Liver (tissue), 9 donors: Measurements from ENCODE around the gene RAMP2. TPM values are rescaled to one million over a fixed set of nuclear protein-coding genes. Genes with fewer than 3 reads are reported as not detected.
"Not testable (repeated sequence)": the region's sequence is repeated elsewhere in the genome, so short reads cannot be mapped to it uniquely, and the experiment has no call there.

Experiments used
- DNase-seq: peaks from one replicate; pipeline ENCODE4 v3.0.0-alpha.2; 2017; ENCODE audit warnings: low spot score
- H3K27ac ChIP-seq, 2 donors: one replicate each; pipeline ENCODE4 v1.7.0; 2013; ENCODE audit warnings: inconsistent platforms in 2 of 2, low read length in 2 of 2, control low read depth in 1 of 2, low read depth in 1 of 2, mild to moderate bottlenecking in 1 of 2
- H3K27me3 ChIP-seq, 4 donors: one replicate each; pipeline versions ENCODE4 v1.6.1 to v1.7.0; 2013; ENCODE audit warnings: low read length in 3 of 4, inconsistent platforms in 1 of 4, mild to moderate bottlenecking in 1 of 4, moderate library complexity in 1 of 4; ENCODE audit not compliant: control insufficient read depth in 4 of 4, insufficient read depth in 4 of 4
- H3K36me3 ChIP-seq, 4 donors: one replicate each; pipeline versions ENCODE4 v1.6.1 to v1.7.0; 2013; ENCODE audit warnings: low read length in 3 of 4, mild to moderate bottlenecking in 3 of 4, low read depth in 1 of 4, moderate library complexity in 1 of 4; ENCODE audit not compliant: control insufficient read depth in 4 of 4, insufficient read depth in 3 of 4
- H3K4me1 ChIP-seq, 4 donors: one replicate each; pipeline versions ENCODE4 v1.6.1 to v1.7.0; 2013; ENCODE audit warnings: low read length in 3 of 4, mild to moderate bottlenecking in 3 of 4, moderate library complexity in 1 of 4; ENCODE audit not compliant: control insufficient read depth in 4 of 4, insufficient read depth in 4 of 4
- H3K4me3 ChIP-seq, 3 donors: one replicate each; pipeline versions ENCODE4 v1.6.1 to v1.7.0; 2013; ENCODE audit warnings: low read length in 3 of 3, control low read depth in 1 of 3, low read depth in 1 of 3, mild to moderate bottlenecking in 1 of 3
- H3K9ac ChIP-seq, 2 donors: one replicate each; pipeline ENCODE4 v1.7.0; 2013; ENCODE audit warnings: low read length in 2 of 2, mild to moderate bottlenecking in 2 of 2, moderate library complexity in 2 of 2, control low read depth in 1 of 2, low read depth in 1 of 2
- H3K9me3 ChIP-seq, 4 donors: one replicate each; pipeline versions ENCODE4 v1.6.1 to v1.7.0; 2013; ENCODE audit warnings: low read length in 3 of 4; ENCODE audit not compliant: control insufficient read depth in 4 of 4
- EGR1 ChIP-seq, 2 donors: IDR thresholded peaks; 2 replicates each; pipeline ENCODE4 v1.6.1; 2016 to 2018; ENCODE audit warnings: antibody characterized with exemption in 2 of 2, low read depth in 2 of 2
- FOXA1 ChIP-seq: IDR thresholded peaks from 2 replicates; pipeline ENCODE4 v1.6.1; 2016; ENCODE audit warnings: antibody characterized with exemption
- GABPA ChIP-seq, 2 donors: IDR thresholded peaks in 1 of 2; conservative IDR thresholded peaks in 1 of 2; 2 replicates each; pipeline ENCODE4 v1.6.1; 2016; ENCODE audit warnings: antibody characterized with exemption in 2 of 2, mild to moderate bottlenecking in 1 of 2, moderate library complexity in 1 of 2
- HNF4A ChIP-seq, 2 donors: conservative IDR thresholded peaks; 2 replicates each; pipeline ENCODE4 v1.6.1; 2016; ENCODE audit warnings: antibody characterized with exemption in 2 of 2, mild to moderate bottlenecking in 2 of 2
- HNF4G ChIP-seq: IDR thresholded peaks from 2 replicates; pipeline ENCODE4 v1.6.1; 2016; ENCODE audit warnings: antibody characterized with exemption
- MAX ChIP-seq: IDR thresholded peaks from 2 replicates; pipeline ENCODE4 v1.6.1; 2016; ENCODE audit warnings: antibody characterized with exemption
- RAD21 ChIP-seq, 2 donors: IDR thresholded peaks; 2 replicates each; pipeline ENCODE4 v1.6.1; 2016; ENCODE audit warnings: antibody characterized with exemption in 2 of 2, mild to moderate bottlenecking in 2 of 2
- REST ChIP-seq: IDR thresholded peaks from 2 replicates; pipeline ENCODE4 v1.6.1; 2016; ENCODE audit warnings: antibody characterized with exemption, mild to moderate bottlenecking
- RXRA ChIP-seq, 2 donors: IDR thresholded peaks; 2 replicates each; pipeline ENCODE4 v1.6.1; 2017 to 2018; ENCODE audit warnings: antibody characterized with exemption in 2 of 2, mild to moderate bottlenecking in 1 of 2
- SP1 ChIP-seq: IDR thresholded peaks from 2 replicates; pipeline ENCODE4 v1.6.1; 2018; ENCODE audit warnings: antibody characterized with exemption, mild to moderate bottlenecking
- TAF1 ChIP-seq: conservative IDR thresholded peaks from 2 replicates; pipeline ENCODE4 v1.6.1; 2016; ENCODE audit warnings: antibody characterized with exemption, mild to moderate bottlenecking
- YY1 ChIP-seq: IDR thresholded peaks from 2 replicates; pipeline ENCODE4 v1.6.1; 2016; ENCODE audit warnings: antibody characterized with exemption, mild to moderate bottlenecking
- WGBS: extraction: QIAGEN DNeasy Blood & Tissue Kit; methylation state at CpG from one replicate; pipeline ENCODE4 v1.1.7; 2013; 5-methylcytosine and 5-hydroxymethylcytosine counted together
- polyA plus RNA-seq, 2 donors: library from polyadenylated mRNA; stranded (reverse) in 1 of 2; unstranded in 1 of 2; fragments of 200-250 nt in 1 of 2; fragments of >200 nt in 1 of 2; fragmentation: Nextera tagmentation in 1 of 2; extraction: Ambion mirVana in 1 of 2; gene quantifications; one replicate each; pipeline versions ENCODE4 v1.2.1 to v1.2.3, GENCODE V29; 2013 to 2015
- total RNA-seq, 2 donors: library from RNA; depleted of rRNA; stranded (reverse); fragments of >200 nt; gene quantifications; one replicate each; pipeline ENCODE4 v1.2.3, GENCODE V29; 2014
- TF ChIP-seq, protein P1 (sequence below): fragments of 150-350 bp; IDR thresholded peaks from 2 replicates; pipeline ENCODE4 v1.5.1; 2017; ENCODE audit warnings: improper control_type of control experiment, low read depth, low read length; ENCODE audit not compliant: missing input control
- donor health status: healthy.
- donor health status: healthy.
- donor health status: healthy.
- donor health status: healthy.
- donor health status: healthy.

Gene RAMP2
- total and polyA plus RNA-seq, 4 donors: 0.92 to 17.2 (median 5.1) TPM

- TF ChIP-seq REST: no peak
- no peak for TF ChIP-seq YY1
- TF ChIP-seq HNF4A (conservative IDR thresholded peaks at IDR 0.05): no peak
Observed at GRCh38 chr17:42761638-42762037, 611 bp downstream of the RAMP2 start (continued).

DNA sequence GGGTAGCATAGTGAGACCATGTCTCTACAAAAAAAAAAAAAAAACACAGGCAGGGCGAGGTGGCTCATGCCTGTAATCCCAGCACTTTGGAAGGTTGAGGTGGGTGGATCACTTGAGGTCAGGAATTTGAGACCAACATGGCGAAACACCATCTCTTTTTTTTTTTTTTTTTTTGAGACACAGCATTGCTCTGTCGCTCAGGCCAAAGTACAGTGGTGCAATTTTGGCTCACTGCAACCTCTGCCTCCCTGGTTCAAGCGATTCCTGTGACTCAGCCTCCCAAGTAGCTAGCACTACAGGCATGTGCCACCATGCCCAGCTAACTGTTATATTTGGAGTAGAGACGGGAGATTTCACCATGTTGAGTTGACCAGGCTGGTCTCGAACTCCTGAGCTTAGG, 5.1 kb downstream of the RAMP2 start:
- no peaks in the 10 kb centered on the region for H3K9me3 ChIP-seq
- 63% methylated on average over 6 of the region's 6 CpGs for WGBS
- no peak overlapping the region for H3K9ac ChIP-seq
- H3K4me1 ChIP-seq: peaks cover 0 to 6% (median 4%) of the 10 kb centered on the region in 4 donors
- H3K27ac ChIP-seq: no peak overlapping the region
- TF ChIP-seq SP1 (peak; percentile 18), YY1 (no peak), HNF4A (conservative IDR thresholded peaks at IDR 0.05) (peak; percentile 43 to 56), RXRA (IDR thresholded peaks at IDR 0.05) (peak in 1 of 2 donors; percentile 14)
- H3K36me3 ChIP-seq: no peaks in the 10 kb centered on the region
- DNase-seq: no peak
- H3K4me3 ChIP-seq: no peak overlapping the region
- peaks cover 0 to 2% (median 0%) of the 10 kb centered on the region in 4 donors for H3K27me3 ChIP-seq

DNA sequence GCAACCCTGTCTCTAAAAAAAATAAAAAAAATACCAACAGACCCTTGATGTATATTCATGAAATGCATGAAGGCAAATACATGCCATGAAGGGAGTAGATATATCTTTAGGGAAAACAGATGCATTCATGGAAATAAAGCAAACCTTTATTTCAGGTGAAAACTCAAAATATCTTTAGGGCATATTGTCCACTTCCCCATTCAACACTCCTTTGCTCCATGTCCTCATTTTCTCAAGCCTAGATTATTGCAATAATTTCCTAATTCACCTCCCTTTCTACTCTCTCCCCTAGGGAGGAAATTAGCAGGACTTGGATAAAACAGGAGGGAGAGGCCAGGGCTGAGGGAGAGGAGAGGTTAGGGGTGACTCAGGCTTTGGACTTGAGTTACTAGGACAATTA, 6.5 kb downstream of the RAMP2 start:
- Histone ChIP-seq H3K4me1 (peaks cover 0 to 2% (median 0%) of the 10 kb centered on the region in 4 donors), H3K27me3 (peaks cover 0 to 2% (median 0%) of the 10 kb centered on the region in 4 donors), H3K9ac (no peak overlapping the region), H3K36me3 (no peaks in the 10 kb centered on the region), H3K4me3 (no peak overlapping the region), H3K27ac (no peak overlapping the region), H3K9me3 (no peaks in the 10 kb centered on the region)
- TF ChIP-seq TAF1: no peak
- no peak for TF ChIP-seq HNF4G
- TF ChIP-seq, protein P1, sequence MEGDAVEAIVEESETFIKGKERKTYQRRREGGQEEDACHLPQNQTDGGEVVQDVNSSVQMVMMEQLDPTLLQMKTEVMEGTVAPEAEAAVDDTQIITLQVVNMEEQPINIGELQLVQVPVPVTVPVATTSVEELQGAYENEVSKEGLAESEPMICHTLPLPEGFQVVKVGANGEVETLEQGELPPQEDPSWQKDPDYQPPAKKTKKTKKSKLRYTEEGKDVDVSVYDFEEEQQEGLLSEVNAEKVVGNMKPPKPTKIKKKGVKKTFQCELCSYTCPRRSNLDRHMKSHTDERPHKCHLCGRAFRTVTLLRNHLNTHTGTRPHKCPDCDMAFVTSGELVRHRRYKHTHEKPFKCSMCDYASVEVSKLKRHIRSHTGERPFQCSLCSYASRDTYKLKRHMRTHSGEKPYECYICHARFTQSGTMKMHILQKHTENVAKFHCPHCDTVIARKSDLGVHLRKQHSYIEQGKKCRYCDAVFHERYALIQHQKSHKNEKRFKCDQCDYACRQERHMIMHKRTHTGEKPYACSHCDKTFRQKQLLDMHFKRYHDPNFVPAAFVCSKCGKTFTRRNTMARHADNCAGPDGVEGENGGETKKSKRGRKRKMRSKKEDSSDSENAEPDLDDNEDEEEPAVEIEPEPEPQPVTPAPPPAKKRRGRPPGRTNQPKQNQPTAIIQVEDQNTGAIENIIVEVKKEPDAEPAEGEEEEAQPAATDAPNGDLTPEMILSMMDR: no peak
- TF ChIP-seq REST: no peak
- TF ChIP-seq RAD21 (IDR thresholded peaks at IDR 0.05): no peak
- no peak for TF ChIP-seq GABPA (IDR thresholded peaks at IDR 0.05 in 1 of 2, conservative IDR thresholded peaks at IDR 0.05 in 1 of 2)
- TF ChIP-seq MAX: no peak
- TF ChIP-seq YY1: no peak
- no peak for TF ChIP-seq EGR1 (IDR thresholded peaks at IDR 0.05; ENCODE audit: low read depth in 2 of 2)
- TF ChIP-seq FOXA1: no peak
- no peak for DNase-seq

- WGBS: 80% methylated on average over 9 of the region's 9 CpGs
- H3K4me3 ChIP-seq: not testable (repeated sequence)
Observed at GRCh38 chr17:42768006-42768405, 7.0 kb downstream of the RAMP2 start.

DNA sequence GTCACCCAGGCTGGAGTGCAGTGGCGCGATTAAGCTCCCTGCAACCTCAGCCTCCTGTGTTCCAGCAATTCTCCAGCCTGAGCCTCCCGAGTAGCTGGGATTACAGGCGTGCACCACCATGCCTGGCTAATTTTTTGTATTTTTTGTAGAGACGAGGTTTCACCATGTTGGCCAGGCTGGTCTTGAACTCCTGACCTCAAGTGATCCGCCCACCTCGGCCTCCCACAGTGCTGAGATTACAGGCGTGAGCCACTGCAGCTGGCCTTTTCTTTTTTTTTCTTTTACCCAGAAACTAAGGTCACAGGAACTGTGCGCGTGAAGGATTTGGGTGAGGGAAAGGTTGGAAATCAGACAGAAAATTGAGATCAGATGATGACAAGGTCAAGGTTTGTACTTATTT, 8.9 kb downstream of the RAMP2 start:
- H3K36me3 ChIP-seq, H3K27me3 ChIP-seq, H3K9ac ChIP-seq, H3K9me3 ChIP-seq, H3K27ac ChIP-seq, DNase-seq, H3K4me3 ChIP-seq: not testable (repeated sequence)
- WGBS: 74% methylated on average over 10 of the region's 10 CpGs
- peaks cover 2 to 11% (median 10%) of the 10 kb centered on the region in 4 donors for H3K4me1 ChIP-seq

More at GRCh38 chr17:42768006-42768405, 7.0 kb downstream of the RAMP2 start:
- H3K27ac ChIP-seq, H3K36me3 ChIP-seq, DNase-seq, H3K4me1 ChIP-seq, H3K9ac ChIP-seq, H3K9me3 ChIP-seq, H3K27me3 ChIP-seq: not testable (repeated sequence)
